Astrocyte (in vitro differentiated cells and primary cell): ENCODE data around the gene SLC26A6. TPM values are rescaled to one million over a fixed set of nuclear protein-coding genes. Genes with fewer than 3 reads are reported as not detected.
A peak's percentile ranks its signal among the peaks of the same experiment; 100 is the strongest.

Source experiments
- DNase-seq: peaks from one replicate; pipeline ENCODE4 v3.0.0-alpha.2; 2010; ENCODE audit warnings: low read depth
- FAIRE-seq: peaks from 2 replicates; lab custom pipeline; 2011; peaks lifted over from hg19 to GRCh38; lab: Jason Lieb, UNC
- H2AFZ ChIP-seq: 2 replicates; pipeline ENCODE4 v1.6.0; 2012; ENCODE audit warnings: low read depth, low read length, inconsistent platforms
- H3K27ac ChIP-seq: 2 replicates; pipeline ENCODE4 v1.5.1; 2011; ENCODE audit warnings: low read depth, low read length, inconsistent platforms
- H3K27me3 ChIP-seq: 2 replicates; pipeline ENCODE4 v1.6.0; 2011; ENCODE audit warnings: low read length, inconsistent platforms; ENCODE audit not compliant: insufficient read depth
- H3K36me3 ChIP-seq: 2 replicates; pipeline ENCODE4 v1.5.1; 2011; ENCODE audit warnings: low read length, inconsistent platforms; ENCODE audit not compliant: insufficient read depth
- H3K4me1 ChIP-seq: 2 replicates; pipeline ENCODE4 v1.5.1; 2011; ENCODE audit warnings: low read length, inconsistent platforms; ENCODE audit not compliant: insufficient read depth
- H3K4me2 ChIP-seq: 2 replicates; pipeline ENCODE4 v1.6.0; 2012; ENCODE audit warnings: low read length, inconsistent platforms
- H3K4me3 ChIP-seq: 2 replicates; pipeline ENCODE4 v1.5.1; 2011; ENCODE audit warnings: low read depth, mild to moderate bottlenecking, low read length, inconsistent platforms; ENCODE audit not compliant: insufficient read depth
- H3K79me2 ChIP-seq: 2 replicates; pipeline ENCODE4 v1.6.0; 2012; ENCODE audit warnings: mild to moderate bottlenecking, low read length, inconsistent platforms; ENCODE audit not compliant: insufficient read depth
- H3K9ac ChIP-seq: 2 replicates; pipeline ENCODE4 v1.6.0; 2012; ENCODE audit warnings: mild to moderate bottlenecking, low read length, inconsistent platforms
- H3K9me3 ChIP-seq: 2 replicates; pipeline ENCODE4 v1.5.1; 2012; ENCODE audit warnings: low read depth, mild to moderate bottlenecking, low read length, inconsistent platforms; ENCODE audit not compliant: insufficient read depth
- H4K20me1 ChIP-seq: 2 replicates; pipeline ENCODE4 v1.6.0; 2012; ENCODE audit warnings: low read length, inconsistent platforms; ENCODE audit not compliant: insufficient read depth
- H3K27ac Mint-ChIP-seq: one replicate; pipeline ENCODE4 v1.8.0; 2021; ENCODE audit warnings: mild to moderate bottlenecking, mixed read lengths; ENCODE audit not compliant: unreplicated experiment
- H3K27me3 Mint-ChIP-seq: one replicate; pipeline ENCODE4 v1.8.0; 2021; ENCODE audit warnings: low read depth, mixed read lengths; ENCODE audit not compliant: unreplicated experiment
- H3K36me3 Mint-ChIP-seq: one replicate; pipeline ENCODE4 v1.8.0; 2021; ENCODE audit warnings: low read depth, mixed read lengths; ENCODE audit not compliant: unreplicated experiment
- H3K4me1 Mint-ChIP-seq: one replicate; pipeline ENCODE4 v1.8.0; 2021; ENCODE audit warnings: low read depth, mixed read lengths; ENCODE audit not compliant: unreplicated experiment
- H3K4me3 Mint-ChIP-seq: one replicate; pipeline ENCODE4 v1.8.0; 2021; ENCODE audit warnings: mild to moderate bottlenecking, moderate library complexity, mixed read lengths; ENCODE audit not compliant: unreplicated experiment
- H3K9me3 Mint-ChIP-seq: one replicate; pipeline ENCODE4 v1.8.0; 2021; ENCODE audit warnings: mild to moderate bottlenecking, mixed read lengths; ENCODE audit not compliant: unreplicated experiment
- CTCF ChIP-seq: IDR thresholded peaks from 2 replicates; pipeline ENCODE4 v1.5.1; 2011; ENCODE audit warnings: low read depth, mild to moderate bottlenecking, inconsistent platforms, low read length, moderate library complexity; ENCODE audit not compliant: insufficient read depth
- EZH2 ChIP-seq: IDR thresholded peaks from 2 replicates; pipeline ENCODE4 v1.6.1; 2012; ENCODE audit warnings: mild to moderate bottlenecking, low read length, inconsistent platforms; ENCODE audit not compliant: insufficient read depth
- total RNA-seq: library from RNA; stranded (reverse); gene quantifications from 2 replicates; pipeline ENCODE4 v1.2.1, GENCODE V29; 2021

The SLC26A6 gene
- total RNA-seq, 1 donor from 2014 or later, result 32.0 TPM

GRCh38 chr3:48595075-48595525 is 40.2 kb downstream of the SLC26A6 start, which contains the start of gene COL7A1:
TSS of gene COL7A1 (minus strand) at chr3:48595329. CDS start at chr3:48595159, 170 bp downstream.
- peak within 1 kb of the TSS; percentile 89 for H3K27ac Mint-ChIP-seq
- Histone ChIP-seq H3K79me2 (peaks cover 47% of the 10 kb centered on the region), H3K27ac (peak within 1 kb of the TSS; percentile 92), H3K9ac (peak within 1 kb of the TSS; percentile 86), H3K36me3 (peaks cover 8% of the 10 kb centered on the region), H2AFZ (peak within 1 kb of the TSS; percentile 58), H3K9me3 (no peaks in the 10 kb centered on the region), H4K20me1 (peaks cover 30% of the 10 kb centered on the region), H3K4me1 (peaks cover 74% of the 10 kb centered on the region), H3K27me3 (no peaks in the 10 kb centered on the region), H3K4me3 (peak within 1 kb of the TSS; percentile 58), H3K4me2 (peak within 1 kb of the TSS; percentile 89)
- DNase-seq (no peak), FAIRE-seq (no peak)
- H3K27me3 Mint-ChIP-seq, result peaks cover 2% of the 10 kb centered on the region
- peaks cover 44% of the 10 kb centered on the region for H3K4me1 Mint-ChIP-seq
- H3K4me3 Mint-ChIP-seq, result peak within 1 kb of the TSS; percentile 34
- peaks cover 28% of the 10 kb centered on the region for H3K36me3 Mint-ChIP-seq
- TF ChIP-seq EZH2 (no peak), CTCF (no peak)
- H3K9me3 Mint-ChIP-seq, result peaks cover 2% of the 10 kb centered on the region

GRCh38 chr3:48594417-48595049 is 40.7 kb downstream of the SLC26A6 start:
- Histone ChIP-seq H3K4me2 (peak overlapping the region; percentile 89), H3K9me3 (no peaks in the 10 kb centered on the region), H3K4me3 (peak overlapping the region; percentile 58), H2AFZ (peak overlapping the region; percentile 58), H3K27me3 (no peaks in the 10 kb centered on the region), H3K27ac (peak overlapping the region; percentile 92), H3K9ac (peak overlapping the region; percentile 86), H3K79me2 (peaks cover 45% of the 10 kb centered on the region), H3K4me1 (peaks cover 68% of the 10 kb centered on the region), H4K20me1 (peaks cover 36% of the 10 kb centered on the region), H3K36me3 (peaks cover 5% of the 10 kb centered on the region)
- DNase-seq (no peak), FAIRE-seq (no peak)
- H3K27me3 Mint-ChIP-seq, result peaks cover 6% of the 10 kb centered on the region
- peaks cover 29% of the 10 kb centered on the region for H3K36me3 Mint-ChIP-seq
- TF ChIP-seq CTCF (no peak), EZH2 (no peak)
- H3K27ac Mint-ChIP-seq, result no peak overlapping the region
- peak overlapping the region; percentile 34 for H3K4me3 Mint-ChIP-seq
- peaks cover 43% of the 10 kb centered on the region for H3K4me1 Mint-ChIP-seq
- H3K9me3 Mint-ChIP-seq, result peaks cover 2% of the 10 kb centered on the region

DNA sequence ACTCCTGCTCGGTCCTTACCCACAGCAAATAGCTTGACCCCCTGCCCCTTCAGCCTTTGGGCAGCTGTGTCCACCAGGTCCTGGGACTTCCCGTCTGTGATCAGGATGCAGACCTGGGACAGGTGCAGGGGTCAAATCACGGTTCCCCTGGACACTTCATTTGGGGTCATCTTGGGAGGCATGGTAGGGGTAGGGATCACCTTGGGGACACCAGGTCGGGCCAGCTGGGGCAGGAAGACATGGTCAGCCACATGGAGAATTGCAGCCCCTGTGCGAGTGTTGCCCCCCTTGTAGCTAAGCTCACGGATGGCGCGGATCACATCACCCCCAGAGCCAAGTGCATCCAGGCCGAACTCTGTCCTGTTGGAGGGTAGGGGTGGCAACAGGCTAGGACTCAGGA is 41.9 kb downstream of the SLC26A6 start:
- TF ChIP-seq CTCF (no peak), EZH2 (no peak)
- H3K4me1 ChIP-seq, result peaks cover 56% of the 10 kb centered on the region
- Mint-ChIP-seq H3K27me3 (peaks cover 13% of the 10 kb centered on the region), H3K4me1 (peaks cover 32% of the 10 kb centered on the region), H3K27ac (no peak overlapping the region), H3K36me3 (peaks cover 32% of the 10 kb centered on the region), H3K9me3 (peaks cover 2% of the 10 kb centered on the region), H3K4me3 (no peak overlapping the region)
- no peak overlapping the region for H2AFZ ChIP-seq
- DNase-seq, result no peak
- H3K36me3 ChIP-seq, result peaks cover 2% of the 10 kb centered on the region
- no peak for FAIRE-seq
- peak overlapping the region; percentile 29 for H3K4me3 ChIP-seq
- no peak overlapping the region for H3K9ac ChIP-seq
- peak overlapping the region; percentile 89 for H3K4me2 ChIP-seq
- H3K27ac ChIP-seq, result no peak overlapping the region
- no peaks in the 10 kb centered on the region for H3K27me3 ChIP-seq
- peaks cover 54% of the 10 kb centered on the region for H3K79me2 ChIP-seq
- peaks cover 44% of the 10 kb centered on the region for H4K20me1 ChIP-seq
- H3K9me3 ChIP-seq, result no peaks in the 10 kb centered on the region
